Measurements from ENCODE around the gene ZSCAN25.

ZSCAN25 gene

GRCh38 chr7:99588868-99589267 is 27.9 kb upstream of the ZSCAN25 start:
- Histone ChIP-seq H3K27me3 (no peaks in the 10 kb centered on the region), H3K9me3 (replicated peaks in 1 of 11) (peaks cover 0 to 7% (median 0%) of the 10 kb centered on the region in 11 experiments; a peak in 3 of 22 replicates)
- TF ChIP-seq Cebpa-rat (IDR thresholded peaks at IDR 0.05) = no peak

GRCh38 chr7:99594948-99595745 is 21.6 kb upstream of the ZSCAN25 start:
- Histone ChIP-seq H4K20me1 (no peaks in the 10 kb centered on the region), H3K36me3 (no peaks in the 10 kb centered on the region), H3K4me1 (no peaks in the 10 kb centered on the region), H3K4me3 (no peak overlapping the region), H3K4me2 (no peak overlapping the region), H3K27me3 (no peaks in the 10 kb centered on the region), H3K9me3 (replicated peaks in 1 of 11) (no peaks in the 10 kb centered on the region), H3K9ac (no peak overlapping the region), H3K27ac (no peak overlapping the region)
- no peak for TF ChIP-seq Cebpa-rat (IDR thresholded peaks at IDR 0.05)

More at GRCh38 chr7:99588868-99589267, 27.9 kb upstream of the ZSCAN25 start:
- H3K9ac ChIP-seq = no peak overlapping the region
- no peaks in the 10 kb centered on the region for H4K20me1 ChIP-seq
- no peak overlapping the region for H3K4me2 ChIP-seq
- no peak overlapping the region for H3K4me3 ChIP-seq
- H3K27ac ChIP-seq = no peak overlapping the region
- H3K36me3 ChIP-seq = no peaks in the 10 kb centered on the region
- no peaks in the 10 kb centered on the region for H3K4me1 ChIP-seq

GRCh38 chr7:99596408-99596955 is 20.3 kb upstream of the ZSCAN25 start:
- TF ChIP-seq Cebpa-rat (IDR thresholded peaks at IDR 0.05) = no peak
- Histone ChIP-seq H3K27ac (no peak overlapping the region), H3K9ac (no peak overlapping the region), H3K4me2 (no peak overlapping the region), H3K4me1 (no peaks in the 10 kb centered on the region), H3K36me3 (no peaks in the 10 kb centered on the region), H3K9me3 (replicated peaks in 1 of 11) (no peaks in the 10 kb centered on the region), H3K4me3 (no peak overlapping the region), H3K27me3 (no peaks in the 10 kb centered on the region), H4K20me1 (no peaks in the 10 kb centered on the region)

GRCh38 chr7:99597762-99598501 is 18.8 kb upstream of the ZSCAN25 start, which contains the start of gene TMEM225B:
TSS of gene TMEM225B (plus strand) at chr7:99598267. CDS start at chr7:99604389, 6,122 bp downstream.
- Histone ChIP-seq H3K4me1 (no peaks in the 10 kb centered on the region), H3K4me3 (no peak within 1 kb of the TSS), H3K27ac (no peak within 1 kb of the TSS), H3K9me3 (replicated peaks in 1 of 11) (no peaks in the 10 kb centered on the region), H3K27me3 (no peaks in the 10 kb centered on the region), H3K4me2 (no peak within 1 kb of the TSS), H3K9ac (no peak within 1 kb of the TSS), H3K36me3 (no peaks in the 10 kb centered on the region), H4K20me1 (no peaks in the 10 kb centered on the region)
- TF ChIP-seq Cebpa-rat (IDR thresholded peaks at IDR 0.05) = no peak

- Histone ChIP-seq H3K27ac (no peak overlapping the region), H3K4me1 (no peaks in the 10 kb centered on the region), H3K4me2 (no peak overlapping the region), H3K9me3 (replicated peaks in 1 of 11) (no peaks in the 10 kb centered on the region), H4K20me1 (no peaks in the 10 kb centered on the region), H3K4me3 (no peak overlapping the region), H3K9ac (no peak overlapping the region), H3K27me3 (no peaks in the 10 kb centered on the region), H3K36me3 (no peaks in the 10 kb centered on the region)
- no peak for TF ChIP-seq Cebpa-rat (IDR thresholded peaks at IDR 0.05)
Measured at GRCh38 chr7:99599836-99600235, 16.9 kb upstream of the ZSCAN25 start.

GRCh38 chr7:99601656-99602310 is 15.0 kb upstream of the ZSCAN25 start:
- Histone ChIP-seq H3K4me1 (no peaks in the 10 kb centered on the region), H3K4me3 (no peak overlapping the region), H3K4me2 (no peak overlapping the region), H3K27ac (no peak overlapping the region), H3K36me3 (no peaks in the 10 kb centered on the region), H3K9ac (no peak overlapping the region), H3K9me3 (replicated peaks in 1 of 11) (no peaks in the 10 kb centered on the region), H4K20me1 (no peaks in the 10 kb centered on the region), H3K27me3 (no peaks in the 10 kb centered on the region)
- no peak for TF ChIP-seq Cebpa-rat (IDR thresholded peaks at IDR 0.05)

GRCh38 chr7:99605527-99605926 is 11.2 kb upstream of the ZSCAN25 start:
- Histone ChIP-seq H3K9me3 (replicated peaks in 1 of 11) (no peaks in the 10 kb centered on the region), H4K20me1 (no peaks in the 10 kb centered on the region), H3K4me2 (no peak overlapping the region), H3K36me3 (no peaks in the 10 kb centered on the region), H3K27ac (no peak overlapping the region), H3K4me3 (no peak overlapping the region), H3K27me3 (no peaks in the 10 kb centered on the region), H3K9ac (no peak overlapping the region), H3K4me1 (no peaks in the 10 kb centered on the region)
- TF ChIP-seq Cebpa-rat (IDR thresholded peaks at IDR 0.05) = no peak

- Histone ChIP-seq H3K27me3 (no peaks in the 10 kb centered on the region), H3K27ac (no peak overlapping the region), H3K9me3 (replicated peaks in 1 of 11) (no peaks in the 10 kb centered on the region), H3K4me1 (no peaks in the 10 kb centered on the region), H3K4me2 (no peak overlapping the region), H3K36me3 (no peaks in the 10 kb centered on the region), H4K20me1 (no peaks in the 10 kb centered on the region), H3K4me3 (no peak overlapping the region), H3K9ac (no peak overlapping the region)
- TF ChIP-seq Cebpa-rat (IDR thresholded peaks at IDR 0.05) = no peak
Measured at GRCh38 chr7:99606531-99606930, 10.2 kb upstream of the ZSCAN25 start.

GRCh38 chr7:99607548-99607947 is 9.2 kb upstream of the ZSCAN25 start:
- Histone ChIP-seq H3K4me2 (no peak overlapping the region), H3K4me1 (no peaks in the 10 kb centered on the region), H3K9ac (no peak overlapping the region), H3K36me3 (no peaks in the 10 kb centered on the region), H4K20me1 (no peaks in the 10 kb centered on the region), H3K27me3 (no peaks in the 10 kb centered on the region), H3K4me3 (no peak overlapping the region), H3K27ac (no peak overlapping the region), H3K9me3 (replicated peaks in 1 of 11) (peaks cover 0 to 3% (median 0%) of the 10 kb centered on the region in 11 experiments; a peak in 1 of 22 replicates)
- no peak for TF ChIP-seq Cebpa-rat (IDR thresholded peaks at IDR 0.05)

All from BLaER1 treated with 17β-estradiol and CSF1 and Interleukin-3, amounts not matched to agents 10 nM and 100 nM (cell line).